Keratinocyte (primary cell): ENCODE measurements around the gene CDH13.

Experiments
- CTCF ChIP-seq, 3 experiments: IDR thresholded peaks in 1 of 3; conservative IDR thresholded peaks in 1 of 3; optimal IDR thresholded peaks in 1 of 3; 2 replicates in 2 of 3; 3 replicates in 1 of 3; pipeline versions ENCODE3 to v1.5.1; 2011; ENCODE audit warnings: low read length in 3 of 3, mild to moderate bottlenecking in 3 of 3, moderate library complexity in 2 of 3, control low read depth in 1 of 3, inconsistent platforms in 1 of 3; ENCODE audit not compliant: insufficient read depth in 2 of 3; ENCODE audit errors: extremely low read depth in 1 of 3
- EZH2 ChIP-seq: IDR thresholded peaks from one replicate; pipeline ENCODE4 v1.6.1; 2012; ENCODE audit warnings: inconsistent platforms, mild to moderate bottlenecking, low read length, moderate library complexity

DNA sequence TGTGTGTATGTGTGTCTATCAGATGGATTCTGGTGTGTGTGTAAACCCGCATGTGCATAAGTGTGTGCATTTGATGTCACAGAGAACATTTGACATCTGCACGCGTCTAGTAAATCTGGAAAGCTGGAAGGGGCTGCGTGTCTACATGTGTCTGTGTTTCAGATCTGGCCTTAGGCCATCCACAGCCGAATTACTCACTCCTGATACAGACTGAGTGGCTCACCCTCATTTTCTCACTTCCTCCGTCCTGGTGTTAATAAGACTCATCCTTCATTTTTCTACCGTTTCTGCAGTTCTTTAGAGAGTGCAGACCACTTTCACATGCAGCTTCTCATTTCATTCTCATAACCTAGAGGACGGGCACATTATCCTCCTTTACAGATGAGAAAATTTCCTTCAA is 491.6 kb downstream of the CDH13 start:
- no peak for TF ChIP-seq EZH2
- no peak for TF ChIP-seq CTCF (optimal IDR thresholded peaks at IDR 0.05 in 1 of 3, IDR thresholded peaks at IDR 0.05 in 1 of 3, conservative IDR thresholded peaks at IDR 0.05 in 1 of 3; ENCODE audit: extremely low read depth in 1 of 3, insufficient read depth in 2 of 3, low read length in 3 of 3)
